ENCODE results near the gene INF2.

INF2 gene

GRCh38 chr14:104688505-104689108, 811 bp upstream of the INF2 start:
- DNase-seq (ENCODE audit: low read depth in 1 of 2, low spot score in 1 of 2): no peak

GRCh38 chr14:104689881-104690711, 678 bp downstream of the INF2 start:
- no peak for DNase-seq (ENCODE audit: low read depth in 1 of 2, low spot score in 1 of 2)

- DNase-seq (ENCODE audit: low read depth in 1 of 2, low spot score in 1 of 2): no peak
Observed at GRCh38 chr14:104690861-104691455, 1.5 kb downstream of the INF2 start.

GRCh38 chr14:104691546-104692260, 2.3 kb downstream of the INF2 start:
- no peak for DNase-seq (ENCODE audit: low read depth in 1 of 2, low spot score in 1 of 2)

GRCh38 chr14:104692261-104692938, 3.0 kb downstream of the INF2 start:
- DNase-seq (ENCODE audit: low read depth in 1 of 2, low spot score in 1 of 2): no peak

GRCh38 chr14:104692939-104693315, 3.5 kb downstream of the INF2 start:
- DNase-seq (ENCODE audit: low read depth in 1 of 2, low spot score in 1 of 2): no peak

GRCh38 chr14:104693482-104694431, 4.3 kb downstream of the INF2 start:
- DNase-seq (ENCODE audit: low read depth in 1 of 2, low spot score in 1 of 2): no peak

GRCh38 chr14:104694475-104694950, 5.1 kb downstream of the INF2 start:
- DNase-seq (ENCODE audit: low read depth in 1 of 2, low spot score in 1 of 2): no peak

GRCh38 chr14:104694991-104695659, 5.7 kb downstream of the INF2 start:
- no peak for DNase-seq (ENCODE audit: low read depth in 1 of 2, low spot score in 1 of 2)

GRCh38 chr14:104695660-104696000, 6.2 kb downstream of the INF2 start:
- DNase-seq (ENCODE audit: low read depth in 1 of 2, low spot score in 1 of 2): no peak

GRCh38 chr14:104696671-104697316, 7.4 kb downstream of the INF2 start:
- DNase-seq (ENCODE audit: low read depth in 1 of 2, low spot score in 1 of 2): no peak

GRCh38 chr14:104697317-104697703, 7.9 kb downstream of the INF2 start:
- DNase-seq (ENCODE audit: low read depth in 1 of 2, low spot score in 1 of 2): no peak

- DNase-seq (ENCODE audit: low read depth in 1 of 2, low spot score in 1 of 2): no peak
Observed at GRCh38 chr14:104697892-104698583, 8.6 kb downstream of the INF2 start.

GRCh38 chr14:104698688-104699425, 9.4 kb downstream of the INF2 start:
- no peak for DNase-seq (ENCODE audit: low read depth in 1 of 2, low spot score in 1 of 2)

GRCh38 chr14:104699426-104699748, 10.0 kb downstream of the INF2 start:
- no peak for DNase-seq (ENCODE audit: low read depth in 1 of 2, low spot score in 1 of 2)

- DNase-seq (ENCODE audit: low read depth in 1 of 2, low spot score in 1 of 2): no peak
Observed at GRCh38 chr14:104700225-104700651, 10.8 kb downstream of the INF2 start.

- no peak for DNase-seq (ENCODE audit: low read depth in 1 of 2, low spot score in 1 of 2)
Observed at GRCh38 chr14:104700747-104701217, 11.4 kb downstream of the INF2 start.
